Endometrium (tissue), 2 donors: ENCODE results near the gene NTSR1.

ENCODE experiments used
- FAIRE-seq: peaks from 2 replicates; lab custom pipeline; 2012; peaks lifted over from hg19 to GRCh38; lab: Jason Lieb, UNC
- donor health status: control.
- donor health status: control.

NTSR1 gene

DNA sequence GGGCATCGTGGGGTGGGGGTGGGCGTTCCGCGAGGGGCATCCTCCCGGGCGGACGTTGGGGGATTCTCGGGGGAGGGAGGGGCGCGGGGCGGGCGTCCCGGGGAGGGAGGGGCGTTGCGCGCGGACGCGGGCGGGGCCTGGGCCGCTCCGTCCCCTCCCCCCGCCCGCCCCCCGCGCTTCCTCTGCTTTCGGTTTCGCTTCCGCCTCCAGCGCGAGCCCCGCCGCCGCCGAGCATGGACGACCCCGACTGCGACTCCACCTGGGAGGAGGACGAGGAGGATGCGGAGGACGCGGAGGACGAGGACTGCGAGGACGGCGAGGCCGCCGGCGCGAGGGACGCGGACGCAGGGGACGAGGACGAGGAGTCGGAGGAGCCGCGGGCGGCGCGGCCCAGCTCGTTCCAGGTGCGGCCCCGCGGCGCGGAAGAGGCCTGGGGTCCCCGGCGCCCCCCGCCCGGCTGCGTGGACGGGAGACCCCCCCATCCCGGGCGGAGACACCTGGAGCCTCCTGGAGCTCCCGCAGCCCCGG, 96.1 kb downstream of the NTSR1 start, which contains the start of gene OGFR:
Gene OGFR, plus strand, starts transcription at position 209 of the 528 bp plus-strand sequence. Its CDS starts 25 bp downstream, at position 234.
- no peak for FAIRE-seq

DNA sequence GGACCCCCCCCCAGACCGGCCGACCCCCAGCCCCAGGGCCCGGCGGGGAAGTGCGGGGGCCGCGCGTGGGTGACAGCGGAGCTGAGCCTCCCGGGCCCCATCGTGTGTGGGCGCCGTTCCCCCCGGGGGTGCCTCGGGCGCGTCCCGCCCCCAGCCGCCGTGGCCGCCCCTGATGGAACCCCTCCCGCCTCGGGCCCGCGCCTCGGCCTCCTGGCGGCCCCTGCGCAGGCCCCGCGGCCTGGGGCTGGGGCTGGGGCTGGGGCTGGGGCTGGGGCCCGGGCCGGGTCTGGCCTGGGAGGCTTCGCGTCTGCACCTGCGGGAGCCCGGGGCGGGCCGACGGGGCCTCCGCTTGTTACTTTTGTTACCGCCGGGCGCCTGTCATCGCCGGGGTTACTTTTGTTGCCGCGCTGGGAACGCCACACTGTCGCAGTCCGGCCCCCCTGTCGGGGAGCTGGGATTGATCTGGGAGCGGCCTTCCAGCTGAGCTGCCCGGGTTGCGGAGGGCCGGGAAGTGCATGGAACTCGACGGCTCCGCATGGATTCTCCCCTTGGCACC, 96.6 kb downstream of the NTSR1 start:
- no peak for FAIRE-seq

DNA sequence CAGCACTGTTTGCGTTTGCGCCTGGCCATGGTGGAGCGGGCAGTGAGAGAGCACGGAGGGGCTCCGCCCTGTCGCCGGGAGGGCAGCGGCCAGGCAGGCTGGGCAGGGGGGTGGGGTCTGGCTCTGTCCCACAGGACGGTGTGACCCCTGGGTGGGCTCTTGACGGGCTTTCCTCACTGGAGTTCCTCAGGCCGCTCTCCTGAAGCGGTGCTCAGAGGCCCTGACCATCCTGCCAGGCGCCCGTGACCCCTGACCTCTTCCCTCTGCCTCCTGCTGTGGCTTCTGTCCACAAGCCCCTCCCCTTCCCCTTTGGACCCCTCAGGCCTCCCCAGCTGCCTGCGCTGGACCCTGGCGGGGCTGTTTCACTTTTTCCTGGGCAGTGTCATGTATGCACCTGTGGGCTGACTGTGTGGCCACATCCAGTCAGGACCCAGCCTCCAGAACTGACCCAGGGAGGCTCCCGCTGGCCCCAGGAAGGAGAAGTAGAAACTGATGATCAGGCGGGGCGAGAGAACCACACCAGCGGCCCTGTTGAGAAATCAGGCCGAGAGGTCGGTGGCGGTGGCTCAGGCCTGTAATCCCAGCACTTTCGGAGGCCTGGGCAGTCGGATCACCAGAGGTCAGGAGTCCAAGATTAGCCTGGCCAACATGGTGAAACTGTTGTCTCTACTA, 97.2 kb downstream of the NTSR1 start:
- FAIRE-seq = no peak

DNA sequence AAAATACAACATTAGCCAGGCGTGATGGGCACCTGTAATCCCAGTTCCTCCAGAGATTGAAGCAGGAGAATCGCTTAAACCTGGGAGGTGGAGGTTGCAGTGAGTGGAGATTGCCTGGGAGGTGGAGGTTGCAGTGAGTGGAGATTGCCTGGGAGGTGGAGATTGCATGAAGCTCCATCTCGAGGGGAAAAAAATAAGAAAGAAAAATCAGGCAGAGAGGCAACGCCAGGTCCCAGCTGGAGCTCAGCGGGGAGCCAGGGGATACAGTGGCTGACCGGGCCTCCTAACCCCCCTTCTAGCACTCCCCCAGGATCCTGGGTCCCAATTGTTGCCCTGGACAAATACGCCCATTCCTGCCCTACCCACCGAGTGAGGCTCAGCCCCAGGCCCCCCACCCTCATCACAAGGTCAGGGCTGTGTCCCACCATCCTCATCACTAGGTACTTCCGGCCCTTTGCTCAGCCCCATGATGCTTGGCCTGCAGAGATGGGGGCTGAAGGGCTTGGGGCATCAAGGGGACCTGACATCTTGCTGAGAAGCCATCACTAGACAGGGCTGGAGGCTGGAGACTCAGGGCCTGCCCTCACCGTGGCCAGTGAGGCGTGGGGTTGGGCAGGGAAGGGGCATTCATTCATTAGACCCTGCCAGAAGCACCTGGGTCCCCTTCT, 97.9 kb downstream of the NTSR1 start:
- no peak for FAIRE-seq

DNA sequence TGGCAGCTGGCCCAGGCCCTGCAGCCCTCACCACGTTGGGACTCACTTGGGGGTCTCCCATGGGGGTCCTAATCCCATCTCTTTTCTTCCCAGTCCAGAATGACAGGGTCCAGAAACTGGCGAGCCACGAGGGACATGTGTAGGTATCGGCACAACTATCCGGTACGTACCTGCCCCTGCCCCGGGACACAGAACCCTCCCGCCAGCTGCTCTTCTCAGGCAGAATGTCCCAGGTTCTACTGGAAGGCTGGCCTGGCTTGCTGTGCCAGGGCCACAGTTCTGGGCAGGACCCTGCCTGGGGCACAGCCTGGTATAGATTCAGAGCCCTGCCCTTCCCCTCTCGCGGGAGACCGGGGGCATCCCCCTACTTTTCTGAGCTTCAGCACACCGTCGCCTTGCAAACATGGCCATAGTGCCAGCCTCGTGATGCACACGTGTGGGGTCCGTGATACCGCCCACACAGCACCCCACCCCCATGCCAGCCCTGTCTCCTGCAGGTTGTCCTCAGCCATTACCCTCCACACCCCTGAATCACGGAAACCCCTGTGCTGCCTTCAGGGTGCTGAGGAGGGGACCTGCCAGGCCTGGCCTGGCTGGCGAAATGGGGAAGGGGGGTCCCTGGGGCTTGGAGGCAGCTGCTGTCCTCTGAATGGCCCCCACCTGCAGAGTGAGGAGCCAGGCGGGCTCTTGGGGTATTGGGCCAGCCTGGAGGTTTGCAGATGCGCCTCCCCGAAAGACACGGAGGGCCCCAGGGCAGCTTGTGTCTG, 99.0 kb downstream of the NTSR1 start:
- no peak for FAIRE-seq

DNA sequence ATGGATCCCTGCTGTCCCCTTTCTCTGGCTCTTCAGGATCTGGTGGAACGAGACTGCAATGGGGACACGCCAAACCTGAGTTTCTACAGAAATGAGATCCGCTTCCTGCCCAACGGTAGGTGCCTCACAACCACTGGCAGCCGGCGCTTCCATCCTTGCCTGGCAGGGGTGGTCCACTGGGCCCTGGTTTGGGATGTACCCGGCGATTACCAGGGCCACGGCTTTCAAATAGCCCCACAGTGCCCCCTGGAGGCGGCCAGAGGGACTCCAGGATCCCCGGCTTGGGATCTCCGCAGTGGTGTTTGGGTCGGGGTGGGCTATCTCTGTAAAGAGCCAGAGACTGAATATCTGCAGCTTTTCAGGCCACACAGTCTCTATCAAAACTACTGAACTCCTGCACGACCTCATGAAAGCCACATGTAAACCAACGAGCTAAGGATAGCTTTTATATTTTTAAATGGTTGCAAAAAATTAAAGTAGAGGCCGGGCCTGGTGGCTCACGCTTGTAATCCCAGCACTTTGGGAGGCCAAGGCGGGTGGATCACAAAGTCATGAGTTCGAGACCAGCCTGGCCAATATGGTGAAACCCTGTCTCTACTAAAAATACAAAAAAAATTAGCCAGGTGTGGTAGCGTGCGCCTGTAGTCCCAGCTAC, 99.7 kb downstream of the NTSR1 start:
- no peak for FAIRE-seq

GRCh38 chr20:62809530-62810428, 101.1 kb downstream of the NTSR1 start:
- no peak for FAIRE-seq

DNA sequence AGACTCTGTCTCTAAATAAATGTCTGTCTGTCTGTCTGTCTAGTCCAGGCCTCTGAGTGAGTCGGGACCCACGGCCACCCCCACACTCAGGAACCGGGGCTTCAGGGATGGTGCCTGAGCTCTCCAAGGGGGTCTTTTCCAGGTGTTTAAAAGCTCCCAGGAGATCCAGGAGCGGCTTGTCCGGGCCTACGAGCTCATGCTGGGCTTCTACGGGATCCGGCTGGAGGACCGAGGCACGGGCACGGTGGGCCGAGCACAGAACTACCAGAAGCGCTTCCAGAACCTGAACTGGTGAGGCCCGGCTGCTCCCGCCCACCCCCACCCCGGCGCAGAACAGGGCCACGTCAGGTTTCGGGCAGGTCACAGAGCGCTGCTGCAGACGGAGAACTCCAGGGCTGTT, 102.7 kb downstream of the NTSR1 start:
- FAIRE-seq = no peak

- no peak for FAIRE-seq
Observed at GRCh38 chr20:62811720-62812119, 103.1 kb downstream of the NTSR1 start.
